GM12875 (cell line): ENCODE data around the gene ARHGAP32.

Experiments
- H3K4me3 ChIP-seq: one replicate; pipeline ENCODE4 v1.5.1; 2011; ENCODE audit warnings: low read depth, low read length, control low read depth
- CTCF ChIP-seq: IDR thresholded peaks from 2 replicates; pipeline ENCODE4 v1.5.1; 2011; ENCODE audit warnings: low read depth, mild to moderate bottlenecking, control low read depth, inconsistent platforms, low read length, moderate library complexity, borderline replicate concordance; ENCODE audit not compliant: insufficient read depth

ARHGAP32 gene

GRCh38 chr11:129061492-129062230 is 130.5 kb downstream of the ARHGAP32 start:
- TF ChIP-seq CTCF: no peak
- H3K4me3 ChIP-seq: no peak overlapping the region

- H3K4me3 ChIP-seq: no peak overlapping the region
- no peak for TF ChIP-seq CTCF
These were observed 135.2 kb downstream of the ARHGAP32 start for GRCh38 chr11:129056916-129057315.

GRCh38 chr11:129055196-129055595 is 136.9 kb downstream of the ARHGAP32 start:
- no peak overlapping the region for H3K4me3 ChIP-seq
- TF ChIP-seq CTCF: no peak

- no peak for TF ChIP-seq CTCF
- H3K4me3 ChIP-seq: no peak overlapping the region
These were observed 143.2 kb downstream of the ARHGAP32 start for GRCh38 chr11:129048911-129049310.

- TF ChIP-seq CTCF: no peak
- no peak overlapping the region for H3K4me3 ChIP-seq
These were observed 147.0 kb downstream of the ARHGAP32 start for GRCh38 chr11:129045150-129045549.

GRCh38 chr11:129042503-129042902 is 149.6 kb downstream of the ARHGAP32 start:
- H3K4me3 ChIP-seq: no peak overlapping the region
- no peak for TF ChIP-seq CTCF

GRCh38 chr11:129041611-129042018 is 150.5 kb downstream of the ARHGAP32 start:
- no peak overlapping the region for H3K4me3 ChIP-seq
- TF ChIP-seq CTCF: no peak
